GM21515 (cell line): ENCODE measurements around the gene TIGAR.

Source experiments
- ATAC-seq: cut with Tn5 transposase; IDR thresholded peaks from one replicate; pipeline ENCODE4 v1.9.1; 2021; ENCODE audit not compliant: unreplicated experiment

The TIGAR gene

DNA sequence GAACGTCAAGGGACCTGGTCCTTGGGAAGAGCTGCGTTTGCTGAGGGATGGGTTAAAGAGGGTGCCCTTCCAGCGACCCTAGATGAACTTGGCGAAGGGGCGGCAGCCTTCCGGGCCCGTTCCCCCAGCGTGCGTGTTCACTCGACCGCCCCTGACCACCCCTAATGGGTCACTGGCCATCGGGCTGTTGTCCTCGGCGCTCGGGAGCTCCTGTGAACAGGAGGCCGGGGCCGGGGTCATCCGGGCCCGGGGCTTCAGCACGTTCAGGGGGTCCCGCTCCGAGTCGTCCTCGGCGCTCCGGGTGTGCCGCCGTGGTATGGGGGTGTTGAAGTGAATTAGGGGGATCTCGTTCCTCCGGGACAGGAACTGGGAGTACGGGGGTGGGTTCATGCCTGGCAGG lies 49.3 kb downstream of the TIGAR start:
- no peak for ATAC-seq

DNA sequence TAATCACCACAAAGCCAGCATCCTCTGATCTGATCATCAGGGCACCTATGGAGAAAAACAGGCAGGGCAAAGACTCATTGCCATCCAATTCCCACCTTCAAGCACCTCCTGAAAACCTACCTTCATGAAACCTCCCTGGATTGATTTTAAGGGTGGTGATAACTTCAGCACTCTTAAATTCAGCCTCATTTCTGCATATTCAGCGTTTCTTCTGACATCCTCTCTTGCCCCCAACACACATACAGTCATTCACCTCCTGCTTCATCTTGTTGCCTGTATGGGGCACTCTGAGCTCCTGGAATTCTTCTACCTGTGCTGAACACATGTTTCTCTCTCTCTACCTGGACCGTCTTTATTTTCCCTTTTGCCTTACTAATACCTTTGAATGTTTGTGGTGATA lies 51.6 kb downstream of the TIGAR start:
- ATAC-seq, result no peak

DNA sequence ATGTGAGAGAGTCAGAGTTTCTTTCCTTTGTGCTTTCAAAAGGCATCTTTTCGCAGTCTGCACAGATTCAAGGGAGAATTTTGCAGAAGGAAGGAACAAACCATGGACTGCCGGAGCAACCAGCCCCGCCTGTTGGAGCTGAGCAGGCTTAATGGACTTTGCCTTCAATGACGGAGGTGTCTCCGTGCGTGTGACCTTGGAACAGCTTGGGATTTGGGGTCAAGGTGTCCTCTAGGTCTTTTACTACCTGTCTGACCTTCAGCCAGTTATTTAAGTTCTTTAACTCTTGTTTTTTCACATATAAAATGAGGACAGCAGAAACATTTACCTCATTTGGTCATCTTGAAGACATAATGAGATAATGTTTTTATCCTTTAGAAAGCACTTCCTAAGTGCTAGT lies 54.4 kb downstream of the TIGAR start:
- ATAC-seq, result no peak

DNA sequence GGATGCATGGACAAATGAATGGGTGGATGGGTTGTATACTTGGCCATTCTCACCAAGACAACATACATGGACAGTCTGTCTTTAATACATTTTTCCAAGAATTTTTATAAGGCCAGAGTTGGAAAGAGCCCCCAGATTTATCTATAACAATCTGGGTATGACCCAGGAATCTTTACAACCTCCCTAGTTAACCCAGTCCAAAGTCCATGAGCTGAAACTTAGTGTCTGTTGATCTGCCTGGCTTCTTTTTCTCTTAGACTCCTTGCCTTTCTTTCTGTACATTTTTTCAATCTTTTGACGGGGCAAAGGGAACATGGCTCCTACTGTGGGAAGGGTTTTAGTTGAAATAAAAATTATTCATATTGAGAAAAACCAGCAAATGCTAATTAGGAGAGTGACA lies 57.8 kb downstream of the TIGAR start:
- no peak for ATAC-seq

DNA sequence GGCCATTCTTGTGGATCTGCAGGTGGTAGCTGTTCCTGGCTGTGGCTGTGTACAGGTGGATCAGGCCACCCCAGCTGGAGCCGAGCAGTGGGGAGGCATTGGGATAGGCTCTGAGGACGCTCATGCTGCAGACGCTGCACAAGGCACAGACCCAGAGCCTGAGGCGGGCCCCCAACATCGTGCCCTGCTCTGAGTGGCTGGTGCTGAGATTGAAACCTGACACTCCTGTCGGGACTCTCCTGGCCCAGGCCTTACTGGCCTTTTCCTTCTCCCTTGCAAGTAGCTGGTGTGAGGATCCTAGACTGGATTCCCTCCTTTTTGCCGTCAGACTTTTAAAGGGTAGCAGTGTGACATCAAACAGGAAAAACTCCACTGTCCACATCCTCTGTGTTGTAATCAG lies 58.4 kb downstream of the TIGAR start, which contains the start of gene FGF23:
Gene FGF23 (minus strand): TSS at position 308 of the 400 bp plus-strand sequence. CDS start 130 bp downstream, at position 178.
- no peak for ATAC-seq

DNA sequence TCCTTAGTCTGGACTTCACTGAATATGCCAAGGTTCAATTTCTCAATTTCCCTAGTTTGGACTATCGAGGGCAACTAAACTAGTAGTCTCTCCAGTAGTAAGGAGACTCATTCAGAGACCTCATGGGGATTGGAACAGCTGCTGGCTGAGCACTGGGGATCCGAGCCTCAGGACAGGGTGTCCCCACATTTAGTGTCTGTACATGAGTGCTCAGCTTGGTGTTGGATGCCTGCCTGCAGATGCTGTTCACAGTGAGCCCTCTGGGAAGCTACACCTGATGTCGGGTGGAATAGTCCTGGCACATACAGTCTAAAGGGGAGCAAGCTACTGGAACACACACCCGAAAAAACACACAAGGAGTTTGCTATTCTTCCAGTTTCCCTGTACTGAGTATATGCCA lies 59.3 kb downstream of the TIGAR start:
- ATAC-seq, result no peak

DNA sequence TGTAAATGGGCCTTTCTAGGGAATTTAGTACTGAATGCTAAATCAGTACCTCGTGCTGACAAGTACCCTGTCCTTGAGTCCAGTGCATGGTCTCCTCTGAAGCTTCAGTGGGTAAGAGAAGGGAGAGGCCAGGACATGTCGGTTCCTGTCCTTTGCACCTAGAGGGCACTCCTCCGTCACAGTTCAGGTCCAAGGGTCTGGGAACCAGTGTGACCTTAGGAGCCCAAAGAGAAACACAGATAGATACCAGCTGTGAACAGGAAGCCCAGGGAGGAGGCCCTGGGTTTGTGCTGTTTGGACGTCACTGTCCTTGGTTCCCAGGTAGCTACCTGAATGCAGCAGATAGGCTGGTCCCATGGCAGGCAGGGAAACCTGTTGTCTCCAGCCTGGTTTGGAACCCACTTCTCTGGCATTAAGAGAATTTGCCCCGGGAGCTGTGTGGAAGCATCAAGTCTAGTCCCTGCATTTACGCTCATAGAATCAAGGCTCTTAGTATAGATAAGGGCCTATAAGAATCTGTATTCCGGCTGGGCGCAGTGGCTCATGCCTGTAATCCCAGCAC lies 62.4 kb downstream of the TIGAR start:
- no peak for ATAC-seq

DNA sequence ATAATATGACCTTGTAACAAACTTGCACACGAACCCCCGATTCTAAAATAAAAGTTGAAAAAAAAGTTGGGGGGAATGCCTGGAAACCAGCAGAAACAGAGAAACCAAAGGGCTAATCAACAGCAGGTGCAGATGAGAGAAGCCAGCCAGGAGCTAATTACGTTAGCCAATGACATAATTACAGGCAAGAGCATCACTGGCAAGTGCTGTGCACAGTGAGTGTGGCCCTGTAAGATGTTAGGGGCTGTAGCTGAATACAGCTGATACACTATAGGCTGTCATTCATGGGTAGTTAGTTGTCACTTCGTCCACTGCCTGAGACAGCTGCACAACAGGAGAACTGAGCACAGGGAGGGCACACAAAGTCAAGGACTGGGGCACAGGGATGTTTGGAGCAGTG lies 65.8 kb downstream of the TIGAR start:
- ATAC-seq, result no peak

DNA sequence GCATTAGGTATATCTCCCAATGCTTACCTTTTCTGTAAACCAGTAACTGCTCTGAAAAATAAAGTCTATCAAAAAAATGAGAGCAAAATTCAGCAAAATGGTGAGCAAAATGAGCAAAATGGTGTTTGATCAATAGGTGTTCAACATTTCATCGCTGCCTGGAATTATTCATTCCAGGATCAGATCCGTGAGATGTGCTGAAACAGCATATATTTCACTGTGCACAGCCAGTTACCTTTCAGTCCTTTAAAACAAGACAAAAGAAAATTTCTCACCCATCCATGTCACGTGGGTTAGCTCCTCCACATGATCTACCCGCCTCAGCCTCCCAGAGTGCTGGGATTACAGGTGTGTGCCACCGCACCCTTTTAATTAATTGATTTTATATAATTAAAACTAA lies 66.6 kb downstream of the TIGAR start:
- no peak for ATAC-seq

DNA sequence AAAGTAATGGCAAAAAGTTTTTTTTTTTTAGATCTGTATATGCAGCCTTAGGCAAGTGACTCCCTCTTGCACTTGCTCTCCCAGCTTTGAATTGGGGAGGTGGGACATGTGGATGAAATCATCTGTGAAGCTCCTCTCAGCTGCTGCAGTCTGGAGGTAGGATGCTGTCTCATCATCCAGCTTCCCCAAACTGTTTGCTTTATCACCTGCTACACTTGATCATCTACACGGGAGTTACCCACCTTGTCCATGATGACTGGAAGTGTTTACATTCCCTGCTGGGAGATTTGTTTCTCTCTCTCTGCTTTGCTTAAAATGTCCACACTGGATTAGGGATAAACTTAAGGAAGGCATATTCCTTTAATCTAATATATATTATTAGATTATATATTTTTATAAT lies 67.0 kb downstream of the TIGAR start:
- ATAC-seq, result no peak

DNA sequence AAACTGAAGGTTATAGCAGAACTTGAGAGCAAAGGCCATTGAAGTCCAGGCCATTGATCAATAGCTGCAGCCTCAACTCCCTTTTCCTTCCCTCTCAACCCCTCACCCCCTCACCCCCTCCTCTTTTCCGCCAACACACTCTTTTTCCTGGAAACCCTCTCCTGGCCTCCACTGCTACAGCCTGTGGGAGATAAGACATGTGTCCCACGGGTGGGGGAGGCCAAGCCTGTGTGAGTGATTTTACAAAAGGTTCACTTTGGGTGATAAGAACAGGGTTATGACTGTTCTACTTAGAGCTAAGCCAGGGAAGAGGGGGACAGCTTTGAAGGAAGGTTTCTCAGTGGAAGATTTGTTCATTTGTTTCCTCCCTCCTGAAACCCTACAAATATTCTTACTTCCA lies 67.6 kb downstream of the TIGAR start:
- ATAC-seq, result no peak

DNA sequence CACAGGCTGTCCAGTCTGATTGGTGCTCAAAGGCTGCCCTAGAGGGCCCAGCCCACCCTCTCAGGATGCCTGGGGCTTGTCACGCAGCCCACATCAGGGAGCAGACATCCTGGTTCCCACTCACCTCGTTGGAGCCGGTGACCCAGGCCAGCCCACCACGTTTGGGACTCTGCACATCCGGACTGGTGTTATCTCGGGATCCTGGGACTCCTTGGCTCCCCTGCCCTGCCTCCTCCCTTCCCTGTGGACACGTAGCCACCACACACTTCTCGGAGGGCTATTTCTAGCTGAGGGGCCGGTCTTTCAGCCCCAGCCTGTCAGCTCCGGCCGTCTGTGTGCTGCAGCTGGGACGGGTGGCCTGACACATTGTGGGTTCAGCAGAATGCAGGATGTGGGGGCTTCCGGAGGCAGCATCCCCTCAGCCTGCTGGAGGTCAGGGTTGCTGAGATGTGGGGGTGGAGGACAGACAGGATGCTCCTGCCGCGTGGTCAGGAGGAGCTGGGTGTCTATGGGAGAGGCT lies 71.3 kb downstream of the TIGAR start:
- ATAC-seq, result no peak

DNA sequence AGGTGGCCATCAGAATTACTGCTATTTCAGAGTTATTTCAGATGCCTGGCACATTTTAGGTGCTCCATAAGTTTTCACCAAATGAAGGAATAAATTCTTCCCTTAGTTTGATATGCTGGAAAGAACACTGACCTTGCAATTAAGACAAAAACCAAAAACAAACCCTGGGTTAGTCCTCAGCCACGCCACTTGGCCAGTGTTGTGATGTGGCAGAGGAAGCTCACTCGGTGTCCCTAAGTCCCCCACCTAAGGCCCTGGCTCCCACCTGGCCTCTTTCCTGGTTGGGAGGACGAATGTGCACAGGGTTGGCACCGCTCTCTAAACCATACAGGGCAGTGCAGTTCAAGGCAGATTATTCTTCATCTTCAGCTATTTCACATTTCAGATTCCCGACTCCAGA lies 72.2 kb downstream of the TIGAR start:
- ATAC-seq, result no peak

DNA sequence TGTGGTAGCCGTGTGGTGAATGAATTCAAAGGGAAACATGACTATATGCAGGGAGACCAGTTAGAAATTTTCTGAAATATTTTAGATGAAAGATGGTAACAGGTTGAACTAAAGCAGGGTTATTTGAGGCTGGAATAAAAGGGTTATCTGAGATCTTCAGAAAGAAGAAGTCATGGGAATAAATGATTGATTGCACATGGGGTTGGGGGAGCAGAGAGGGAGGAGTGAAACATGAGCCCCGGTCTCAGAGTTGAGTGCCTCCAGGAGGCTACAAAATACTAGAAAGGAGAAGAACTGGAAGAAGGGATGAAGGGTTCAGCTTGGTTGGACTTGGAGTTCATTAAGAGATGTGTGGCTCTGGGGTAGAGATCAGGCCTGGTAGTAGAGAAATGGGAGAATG lies 74.8 kb downstream of the TIGAR start:
- no peak for ATAC-seq

DNA sequence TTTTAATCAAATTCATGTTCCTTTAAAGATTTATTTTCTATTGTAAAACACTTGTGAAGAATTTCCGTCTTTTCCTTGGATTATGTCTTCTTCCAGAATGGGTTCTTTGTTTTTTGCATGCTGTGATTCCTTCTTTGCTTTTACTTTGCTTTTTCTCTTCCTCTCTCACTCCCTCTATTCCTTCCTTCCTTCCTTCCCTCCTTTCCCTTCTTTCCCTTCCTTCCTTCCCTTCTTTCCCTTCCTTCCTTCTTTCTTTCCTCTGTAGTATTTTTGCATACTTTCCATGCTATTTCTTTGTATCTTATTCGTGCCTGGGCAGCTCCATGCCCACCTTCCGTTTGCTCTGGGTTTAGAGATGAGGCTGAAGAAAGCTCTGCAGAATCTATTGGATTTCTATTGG lies 80.1 kb downstream of the TIGAR start:
- ATAC-seq, result no peak

DNA sequence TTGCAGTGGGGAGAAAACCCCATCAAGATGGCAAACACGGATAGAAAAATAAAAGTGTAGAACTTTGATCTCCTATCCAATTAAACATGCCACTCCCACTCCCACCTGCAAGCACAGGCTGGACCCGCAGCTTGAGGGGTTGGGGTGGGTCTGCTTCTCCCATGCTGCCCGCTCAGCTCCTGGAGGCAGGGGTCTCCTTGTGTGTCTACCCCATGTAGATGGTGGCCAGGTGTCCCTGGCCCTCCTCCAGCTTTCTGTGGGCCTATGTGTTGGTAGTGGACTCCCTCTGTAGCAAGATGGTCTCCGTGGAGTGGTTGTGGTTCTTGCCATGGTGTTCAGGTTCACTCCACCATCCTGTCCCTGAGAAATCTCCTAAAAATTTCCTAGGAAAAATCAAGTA lies 82.0 kb downstream of the TIGAR start:
- ATAC-seq, result no peak
